Measurements from ENCODE around the gene IL1A.

IL1A gene

GRCh38 chr2:112782234-112782799, 2.0 kb downstream of the IL1A start:
- H3K4me1 ChIP-seq (ENCODE audit: insufficient read depth, insufficient read length), result peaks cover 2% of the 10 kb centered on the region
- no peak for DNase-seq (ENCODE audit: low read depth, low spot score)
- no peaks in the 10 kb centered on the region for H3K27me3 ChIP-seq (ENCODE audit: insufficient read depth, insufficient read length)
- TF ChIP-seq YY1 (IDR thresholded peaks at IDR 0.05; ENCODE audit: insufficient read depth, insufficient read length) (no peak), SUZ12 (IDR thresholded peaks at IDR 0.05; ENCODE audit: extremely low read depth, insufficient read depth, insufficient read length) (no peak), ZNF274 (IDR thresholded peaks at IDR 0.05; ENCODE audit: low read depth, low read length) (no peak)
- no peaks in the 10 kb centered on the region for H3K9me3 ChIP-seq (ENCODE audit: insufficient read depth, low read length)
- no peaks in the 10 kb centered on the region for H3K36me3 ChIP-seq (ENCODE audit: insufficient read depth, insufficient read length, low read length)
- H3K4me3 ChIP-seq (ENCODE audit: insufficient read length, low read depth), result no peak overlapping the region
- H3K9ac ChIP-seq (ENCODE audit: insufficient read length, low read depth), result no peak overlapping the region

- DNase-seq (ENCODE audit: low read depth, low spot score), result no peak
- Histone ChIP-seq H3K4me3 (ENCODE audit: insufficient read length, low read depth) (no peak overlapping the region), H3K9ac (ENCODE audit: insufficient read length, low read depth) (no peak overlapping the region), H3K9me3 (ENCODE audit: insufficient read depth, low read length) (no peaks in the 10 kb centered on the region), H3K4me1 (ENCODE audit: insufficient read depth, insufficient read length) (peaks cover 2% of the 10 kb centered on the region), H3K36me3 (ENCODE audit: insufficient read depth, insufficient read length, low read length) (no peaks in the 10 kb centered on the region), H3K27me3 (ENCODE audit: insufficient read depth, insufficient read length) (no peaks in the 10 kb centered on the region)
- TF ChIP-seq SUZ12 (IDR thresholded peaks at IDR 0.05; ENCODE audit: extremely low read depth, insufficient read depth, insufficient read length) (no peak), ZNF274 (IDR thresholded peaks at IDR 0.05; ENCODE audit: low read depth, low read length) (no peak)
These were observed 4.7 kb downstream of the IL1A start for GRCh38 chr2:112779598-112779997.

DNA sequence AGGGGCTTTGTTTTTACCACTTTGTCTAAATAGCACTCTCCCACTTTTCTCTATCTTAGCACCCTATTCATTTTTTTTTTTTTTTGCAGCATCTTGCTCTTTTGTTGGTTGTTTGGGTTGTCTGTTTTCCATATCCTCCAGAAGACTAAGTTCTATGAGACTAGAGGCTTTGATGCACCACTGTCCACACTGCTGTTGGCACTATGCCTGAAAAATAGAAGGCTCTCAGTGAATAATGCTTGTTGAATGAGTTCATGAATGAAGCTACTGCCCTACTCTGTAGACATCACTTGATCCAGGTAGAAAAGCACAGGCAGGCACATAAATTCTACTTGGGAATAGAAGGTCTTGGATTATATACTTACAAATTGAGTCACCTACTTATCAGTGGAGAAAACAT, 7.3 kb downstream of the IL1A start:
- H3K36me3 ChIP-seq (ENCODE audit: insufficient read depth, insufficient read length, low read length), result no peaks in the 10 kb centered on the region
- TF ChIP-seq YY1 (IDR thresholded peaks at IDR 0.05; ENCODE audit: insufficient read depth, insufficient read length) (no peak), ZNF274 (IDR thresholded peaks at IDR 0.05; ENCODE audit: low read depth, low read length) (no peak), SUZ12 (IDR thresholded peaks at IDR 0.05; ENCODE audit: extremely low read depth, insufficient read depth, insufficient read length) (no peak)

GRCh38 chr2:112776113-112776512, 8.2 kb downstream of the IL1A start:
- H3K36me3 ChIP-seq (ENCODE audit: insufficient read depth, insufficient read length, low read length), result no peaks in the 10 kb centered on the region
- no peaks in the 10 kb centered on the region for H3K27me3 ChIP-seq (ENCODE audit: insufficient read depth, insufficient read length)
- no peaks in the 10 kb centered on the region for H3K4me1 ChIP-seq (ENCODE audit: insufficient read depth, insufficient read length)
- H3K9me3 ChIP-seq (ENCODE audit: insufficient read depth, low read length), result no peaks in the 10 kb centered on the region
- no peak for DNase-seq (ENCODE audit: low read depth, low spot score)
- TF ChIP-seq YY1 (IDR thresholded peaks at IDR 0.05; ENCODE audit: insufficient read depth, insufficient read length), result no peak
- no peak for TF ChIP-seq SUZ12 (IDR thresholded peaks at IDR 0.05; ENCODE audit: extremely low read depth, insufficient read depth, insufficient read length)
- TF ChIP-seq ZNF274 (IDR thresholded peaks at IDR 0.05; ENCODE audit: low read depth, low read length), result no peak
- H3K4me3 ChIP-seq (ENCODE audit: insufficient read length, low read depth), result no peak overlapping the region
- H3K9ac ChIP-seq (ENCODE audit: insufficient read length, low read depth), result no peak overlapping the region

More for the DNA sequence above, 7.3 kb downstream of the IL1A start:
- no peaks in the 10 kb centered on the region for H3K27me3 ChIP-seq (ENCODE audit: insufficient read depth, insufficient read length)
- no peak overlapping the region for H3K4me3 ChIP-seq (ENCODE audit: insufficient read length, low read depth)
- no peaks in the 10 kb centered on the region for H3K4me1 ChIP-seq (ENCODE audit: insufficient read depth, insufficient read length)
- no peak overlapping the region for H3K9ac ChIP-seq (ENCODE audit: insufficient read length, low read depth)
- no peak for DNase-seq (ENCODE audit: low read depth, low spot score)
- H3K9me3 ChIP-seq (ENCODE audit: insufficient read depth, low read length), result no peaks in the 10 kb centered on the region

DNA sequence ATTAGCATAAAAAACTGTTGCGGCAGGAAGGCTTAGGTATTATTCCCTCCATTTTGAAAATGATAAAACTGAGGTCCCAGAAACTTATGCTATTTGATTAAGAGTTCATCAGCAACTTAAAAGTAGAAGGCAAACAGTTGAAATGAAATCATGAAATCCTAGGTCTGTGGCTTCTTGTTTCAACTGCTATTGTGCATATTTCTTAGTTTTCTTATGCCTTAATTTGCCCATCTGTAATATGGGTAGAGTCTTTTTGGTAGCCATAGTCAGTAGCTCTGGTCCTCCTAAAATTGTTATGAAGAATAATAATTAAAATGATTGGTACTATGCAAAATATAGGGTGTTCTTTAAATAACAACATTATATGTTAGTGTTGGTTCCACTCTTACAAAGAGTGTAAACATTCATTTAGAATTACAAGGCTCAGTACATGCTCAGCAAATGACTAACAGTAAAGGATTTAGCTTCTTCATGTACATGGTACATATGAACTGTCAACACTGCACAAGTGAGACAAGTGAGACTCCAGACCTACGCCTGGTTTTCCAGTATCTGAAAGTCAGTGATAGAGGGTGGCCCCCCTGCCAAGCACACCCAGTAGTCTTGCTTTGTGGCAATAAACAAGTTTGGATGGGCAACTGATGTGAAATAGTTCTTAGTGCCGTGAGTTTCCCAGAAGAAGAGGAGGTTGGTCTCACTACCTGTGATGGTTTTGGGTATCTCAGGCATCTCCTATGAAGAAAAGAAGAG, 9.6 kb downstream of the IL1A start:
- Histone ChIP-seq H3K27me3 (ENCODE audit: insufficient read depth, insufficient read length) (no peaks in the 10 kb centered on the region), H3K4me3 (ENCODE audit: insufficient read length, low read depth) (no peak overlapping the region), H3K4me1 (ENCODE audit: insufficient read depth, insufficient read length) (no peaks in the 10 kb centered on the region), H3K9ac (ENCODE audit: insufficient read length, low read depth) (no peak overlapping the region), H3K9me3 (ENCODE audit: insufficient read depth, low read length) (no peaks in the 10 kb centered on the region), H3K36me3 (ENCODE audit: insufficient read depth, insufficient read length, low read length) (no peaks in the 10 kb centered on the region)
- no peak for DNase-seq (ENCODE audit: low read depth, low spot score)
- TF ChIP-seq ZNF274 (IDR thresholded peaks at IDR 0.05; ENCODE audit: low read depth, low read length), result no peak
- no peak for TF ChIP-seq SUZ12 (IDR thresholded peaks at IDR 0.05; ENCODE audit: extremely low read depth, insufficient read depth, insufficient read length)
- no peak for TF ChIP-seq YY1 (IDR thresholded peaks at IDR 0.05; ENCODE audit: insufficient read depth, insufficient read length)

- Histone ChIP-seq H3K27me3 (ENCODE audit: insufficient read depth, insufficient read length) (no peaks in the 10 kb centered on the region), H3K4me1 (ENCODE audit: insufficient read depth, insufficient read length) (no peaks in the 10 kb centered on the region), H3K9me3 (ENCODE audit: insufficient read depth, low read length) (no peaks in the 10 kb centered on the region), H3K4me3 (ENCODE audit: insufficient read length, low read depth) (no peak overlapping the region), H3K9ac (ENCODE audit: insufficient read length, low read depth) (no peak overlapping the region), H3K36me3 (ENCODE audit: insufficient read depth, insufficient read length, low read length) (no peaks in the 10 kb centered on the region)
- TF ChIP-seq SUZ12 (IDR thresholded peaks at IDR 0.05; ENCODE audit: extremely low read depth, insufficient read depth, insufficient read length) (no peak), YY1 (IDR thresholded peaks at IDR 0.05; ENCODE audit: insufficient read depth, insufficient read length) (no peak), ZNF274 (IDR thresholded peaks at IDR 0.05; ENCODE audit: low read depth, low read length) (no peak)
- no peak for DNase-seq (ENCODE audit: low read depth, low spot score)
These were observed 10.7 kb downstream of the IL1A start for GRCh38 chr2:112773556-112773955.

GRCh38 chr2:112772911-112773475, 11.3 kb downstream of the IL1A start:
- H3K36me3 ChIP-seq (ENCODE audit: insufficient read depth, insufficient read length, low read length), result no peaks in the 10 kb centered on the region
- no peak overlapping the region for H3K4me3 ChIP-seq (ENCODE audit: insufficient read length, low read depth)
- H3K9ac ChIP-seq (ENCODE audit: insufficient read length, low read depth), result no peak overlapping the region
- TF ChIP-seq ZNF274 (IDR thresholded peaks at IDR 0.05; ENCODE audit: low read depth, low read length) (no peak), YY1 (IDR thresholded peaks at IDR 0.05; ENCODE audit: insufficient read depth, insufficient read length) (no peak)
- 0 out of 2 replicates have a peak, but pooled peaks cover 1% of the 10 kb centered on the region for H3K9me3 ChIP-seq (ENCODE audit: insufficient read depth, low read length)
- H3K27me3 ChIP-seq (ENCODE audit: insufficient read depth, insufficient read length), result no peaks in the 10 kb centered on the region
- no peak for DNase-seq (ENCODE audit: low read depth, low spot score)
- no peaks in the 10 kb centered on the region for H3K4me1 ChIP-seq (ENCODE audit: insufficient read depth, insufficient read length)
